GM10266 (cell line): ENCODE data around the gene PTPRD.

Experiments
- DNase-seq: peaks from one replicate; pipeline ENCODE4 v3.0.0; 2012; ENCODE audit errors: extremely low spot score
- CTCF ChIP-seq: IDR thresholded peaks from 2 replicates; pipeline ENCODE4 v1.5.1; 2012; ENCODE audit warnings: mild to moderate bottlenecking, low read depth; ENCODE audit not compliant: control insufficient read depth, insufficient read depth; ENCODE audit errors: missing control alignments

PTPRD gene

GRCh38 chr9:10146517-10147331 lies 466.1 kb downstream of the PTPRD start:
- TF ChIP-seq CTCF: no peak
- no peak for DNase-seq

- no peak for TF ChIP-seq CTCF
- no peak for DNase-seq
Measured at GRCh38 chr9:10144355-10144754, 468.4 kb downstream of the PTPRD start.

GRCh38 chr9:10135553-10135952 lies 477.2 kb downstream of the PTPRD start:
- DNase-seq: no peak
- TF ChIP-seq CTCF: no peak

GRCh38 chr9:10134266-10134665 lies 478.5 kb downstream of the PTPRD start:
- no peak for TF ChIP-seq CTCF
- DNase-seq: no peak

GRCh38 chr9:10130061-10130675 lies 482.6 kb downstream of the PTPRD start:
- no peak for DNase-seq
- no peak for TF ChIP-seq CTCF

- no peak for TF ChIP-seq CTCF
- DNase-seq: no peak
Measured at GRCh38 chr9:10127867-10128266, 484.9 kb downstream of the PTPRD start.

- DNase-seq: no peak
- TF ChIP-seq CTCF: no peak
Measured at GRCh38 chr9:10112798-10113197, 500.0 kb downstream of the PTPRD start.
